D721Med (cell line): ENCODE data around the gene CD8A.
"Not testable (repeated sequence)": the region's sequence is repeated elsewhere in the genome, so short reads cannot be mapped to it uniquely, and the experiment has no call there.

ENCODE experiments used
- DNase-seq: peaks from one replicate; pipeline ENCODE4 v3.0.0; 2011; ENCODE audit warnings: low spot score; ENCODE audit not compliant: insufficient read length
- FAIRE-seq: peaks from 2 replicates; lab custom pipeline; 2011; peaks lifted over from hg19 to GRCh38; lab: Jason Lieb, UNC
- TF ChIP-seq, protein P1 (sequence below): IDR thresholded peaks from 2 replicates; pipeline ENCODE4 v1.5.1; 2012; ENCODE audit warnings: mild to moderate bottlenecking, control low read depth; ENCODE audit not compliant: insufficient read depth; ENCODE audit errors: missing control alignments

CD8A gene

DNA sequence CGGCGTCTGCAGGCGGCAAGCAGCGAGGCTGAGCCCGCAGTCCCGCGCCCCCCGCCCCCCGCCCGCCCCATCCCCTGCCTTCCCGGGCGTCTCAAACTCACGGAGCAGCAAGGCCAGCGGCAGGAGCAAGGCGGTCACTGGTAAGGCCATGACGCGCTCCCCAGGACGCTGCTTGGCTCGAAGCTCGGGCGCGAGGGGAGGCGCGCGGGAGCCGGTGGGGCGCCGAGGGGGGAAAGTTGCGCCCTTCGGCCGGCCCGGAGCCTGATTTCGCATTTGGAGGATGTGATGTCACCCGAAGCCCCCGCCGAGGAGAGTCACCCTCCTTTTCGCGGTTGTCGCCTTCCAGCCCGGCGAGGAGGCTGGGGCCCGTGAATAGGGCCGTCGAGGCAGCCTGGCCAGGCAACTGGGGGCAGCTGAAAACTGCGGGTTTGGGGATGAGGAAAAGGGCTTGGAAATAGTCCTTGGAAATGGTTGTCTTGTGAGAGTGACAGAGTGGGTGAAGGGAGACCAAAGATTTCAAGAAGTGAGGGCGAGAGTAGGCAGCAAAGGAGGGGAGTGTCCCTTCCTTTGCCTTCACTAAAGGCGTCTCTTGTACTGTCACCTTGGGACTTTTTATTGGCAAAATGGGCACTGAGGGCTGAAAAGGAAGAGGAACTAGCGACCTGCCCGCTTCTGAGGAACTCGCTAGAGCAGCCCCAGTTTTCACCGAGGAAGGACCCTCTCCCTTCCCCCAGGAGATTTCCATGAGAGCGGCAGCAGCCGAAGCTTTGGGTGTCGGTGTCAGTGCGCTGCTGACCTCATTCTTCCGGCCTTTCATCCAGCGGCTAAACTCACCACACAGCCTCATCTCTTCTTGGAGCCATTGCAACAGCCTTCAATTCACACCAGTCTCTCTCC is at the start of gene CD8A:
Gene CD8A (minus strand): TSS at position 238 of the 897 bp plus-strand sequence. CDS start 88 bp downstream, at position 150.
- TF ChIP-seq, protein P1, sequence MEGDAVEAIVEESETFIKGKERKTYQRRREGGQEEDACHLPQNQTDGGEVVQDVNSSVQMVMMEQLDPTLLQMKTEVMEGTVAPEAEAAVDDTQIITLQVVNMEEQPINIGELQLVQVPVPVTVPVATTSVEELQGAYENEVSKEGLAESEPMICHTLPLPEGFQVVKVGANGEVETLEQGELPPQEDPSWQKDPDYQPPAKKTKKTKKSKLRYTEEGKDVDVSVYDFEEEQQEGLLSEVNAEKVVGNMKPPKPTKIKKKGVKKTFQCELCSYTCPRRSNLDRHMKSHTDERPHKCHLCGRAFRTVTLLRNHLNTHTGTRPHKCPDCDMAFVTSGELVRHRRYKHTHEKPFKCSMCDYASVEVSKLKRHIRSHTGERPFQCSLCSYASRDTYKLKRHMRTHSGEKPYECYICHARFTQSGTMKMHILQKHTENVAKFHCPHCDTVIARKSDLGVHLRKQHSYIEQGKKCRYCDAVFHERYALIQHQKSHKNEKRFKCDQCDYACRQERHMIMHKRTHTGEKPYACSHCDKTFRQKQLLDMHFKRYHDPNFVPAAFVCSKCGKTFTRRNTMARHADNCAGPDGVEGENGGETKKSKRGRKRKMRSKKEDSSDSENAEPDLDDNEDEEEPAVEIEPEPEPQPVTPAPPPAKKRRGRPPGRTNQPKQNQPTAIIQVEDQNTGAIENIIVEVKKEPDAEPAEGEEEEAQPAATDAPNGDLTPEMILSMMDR = no peak
- FAIRE-seq (no peak), DNase-seq (no peak)

DNA sequence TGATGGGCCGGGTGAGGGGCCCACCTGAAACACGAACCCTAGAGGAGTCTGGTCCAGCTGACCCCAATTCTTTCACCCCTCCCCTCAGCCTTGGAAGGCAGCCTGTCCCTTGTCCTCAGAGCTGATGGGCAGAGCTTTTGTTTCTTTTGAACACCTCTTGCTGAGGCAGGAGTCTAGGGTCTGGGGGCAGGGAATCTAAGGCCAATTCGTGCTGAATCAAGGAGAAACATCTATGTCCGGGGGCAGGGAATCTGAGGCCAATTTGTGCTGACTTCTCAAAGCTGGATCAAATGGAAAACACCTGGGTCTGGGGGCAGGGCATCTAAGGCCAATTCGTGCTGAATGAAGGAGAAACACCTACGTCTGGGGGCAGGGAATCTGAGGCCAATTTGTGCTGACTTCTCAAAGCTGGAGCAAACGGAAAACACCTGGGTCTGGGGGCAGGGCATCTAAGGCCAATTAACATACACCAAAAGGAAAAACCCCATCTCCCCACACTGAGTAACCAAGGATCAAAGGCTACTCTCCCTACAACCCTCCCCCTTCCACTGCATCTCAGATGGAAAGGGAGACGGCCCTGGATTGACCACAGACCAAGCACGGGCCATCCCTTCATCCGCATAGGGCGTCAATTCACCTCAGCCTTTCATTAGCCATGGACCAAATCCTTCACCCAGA is 49.3 kb upstream of the CD8A start:
- not testable (repeated sequence) for FAIRE-seq

DNA sequence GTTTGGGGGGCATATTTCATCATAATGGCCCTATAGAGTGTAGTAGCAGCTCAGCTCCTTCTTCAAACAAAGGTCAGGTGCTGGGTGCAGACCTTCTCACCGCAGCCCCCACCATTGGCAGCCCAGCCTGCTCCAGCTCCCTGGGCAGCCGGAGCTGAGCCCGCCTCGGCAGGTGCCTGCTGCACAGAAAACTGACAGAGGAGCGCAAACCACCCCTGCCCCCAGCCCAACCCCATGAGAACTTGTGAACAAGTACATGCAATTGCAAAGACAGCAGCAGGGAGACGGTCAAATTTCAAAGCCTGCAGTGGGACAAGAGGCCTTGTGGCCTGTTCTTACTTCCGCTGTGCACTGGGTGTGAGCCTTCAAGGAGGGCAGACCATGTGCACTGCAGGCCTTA is 48.7 kb upstream of the CD8A start:
- not testable (repeated sequence) for FAIRE-seq, DNase-seq

More for the DNA sequence above, 49.3 kb upstream of the CD8A start:
- DNase-seq = not testable (repeated sequence)

DNA sequence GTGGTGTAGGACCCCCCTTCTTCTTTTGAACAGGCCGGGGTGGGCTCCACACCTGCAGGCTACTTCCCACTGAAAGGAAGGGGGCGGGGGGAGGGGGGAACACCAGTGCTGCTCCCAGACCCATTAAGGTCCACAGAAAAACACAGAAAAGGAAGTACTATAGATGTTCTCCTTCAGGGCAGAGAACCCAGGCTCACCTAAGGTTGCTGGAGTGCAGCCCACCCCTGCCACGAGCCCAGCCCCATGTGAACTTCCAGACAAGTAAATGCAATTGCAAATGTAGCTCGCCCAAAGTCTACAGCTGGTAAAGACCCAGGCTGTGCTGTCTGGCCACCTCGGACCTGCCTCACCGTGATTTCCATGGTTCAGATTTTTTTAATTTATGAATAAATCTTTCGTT is 47.0 kb upstream of the CD8A start:
- not testable (repeated sequence) for FAIRE-seq, DNase-seq

- not testable (repeated sequence) for FAIRE-seq, DNase-seq
Observed at GRCh38 chr2:86836915-86837695, 46.4 kb upstream of the CD8A start.

- not testable (repeated sequence) for FAIRE-seq, DNase-seq
Observed at GRCh38 chr2:86835548-86835889, 44.8 kb upstream of the CD8A start.

- FAIRE-seq (no peak), DNase-seq (no peak)
Observed at GRCh38 chr2:86833315-86833714, 42.6 kb upstream of the CD8A start.

DNA sequence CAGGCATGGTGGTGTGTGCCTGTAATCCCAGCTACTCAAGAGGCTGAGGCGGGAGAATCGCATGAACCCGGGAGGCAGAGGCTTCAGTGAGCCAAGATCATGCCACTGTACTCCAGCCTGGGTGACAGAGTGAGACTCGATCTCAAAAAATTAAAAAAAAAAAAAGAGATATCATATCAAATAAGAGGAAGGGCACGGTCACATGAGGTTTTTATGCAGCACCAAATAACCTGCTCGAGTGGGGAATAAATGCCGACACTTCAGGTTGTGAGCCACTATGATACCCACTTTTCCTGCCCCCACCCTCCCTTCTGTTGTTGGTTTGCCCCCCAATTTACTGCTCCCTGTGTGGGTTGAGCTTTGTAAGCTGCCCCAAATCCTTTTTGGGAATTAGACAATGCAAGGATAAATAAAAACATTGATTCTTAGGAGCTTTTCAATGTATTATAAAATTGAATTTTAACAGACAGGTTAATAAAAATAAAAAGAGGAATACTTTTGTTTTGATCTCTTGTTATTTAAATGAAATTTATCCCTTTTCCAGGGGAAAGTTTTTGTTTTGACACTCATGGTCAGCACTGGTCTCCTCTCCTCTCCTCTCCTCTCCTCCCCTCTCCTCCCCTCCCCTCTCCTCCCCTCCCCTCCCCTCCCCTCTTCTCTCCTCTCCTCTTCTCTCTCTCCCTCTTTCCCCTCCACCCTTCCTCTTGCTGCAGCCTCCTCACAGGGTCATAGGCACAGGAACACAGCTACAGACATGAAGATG is 41.8 kb upstream of the CD8A start:
- TF ChIP-seq, protein P1 = no peak
- DNase-seq (no peak), FAIRE-seq (no peak)

More at GRCh38 chr2:86833315-86833714, 42.6 kb upstream of the CD8A start:
- TF ChIP-seq, protein P1 = no peak

DNA sequence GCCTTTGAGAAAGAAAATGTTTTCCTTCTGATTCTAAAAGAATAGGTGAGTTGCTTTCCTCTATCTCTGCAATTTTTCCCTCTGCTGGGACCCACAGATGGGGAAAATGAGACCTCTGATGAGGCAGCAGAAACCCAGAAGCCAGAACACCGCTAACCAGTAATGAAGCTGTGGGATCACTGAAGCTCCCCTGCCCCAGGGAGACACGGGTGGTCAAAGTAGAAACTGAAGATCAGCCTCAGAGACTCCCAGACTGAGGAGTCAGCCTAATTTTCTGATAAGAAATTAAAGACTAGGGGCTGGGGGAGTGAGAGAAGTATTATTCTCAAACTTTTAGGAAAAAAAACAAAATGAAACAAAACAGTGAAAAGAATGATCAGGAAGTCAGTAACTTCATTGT is 40.8 kb upstream of the CD8A start:
- DNase-seq (no peak), FAIRE-seq (no peak)
- TF ChIP-seq, protein P1 = no peak
